Vagina (tissue), 2 donors: ENCODE results near the gene CNTRL.

Experiments
- CTCF ChIP-seq, 3 experiments: fragments of 450-650 bp in 2 of 3; fragments of 200-600 bp in 1 of 3; sonication (generic) in 1 of 3; IDR thresholded peaks; one replicate each; pipeline ENCODE4 v1.5.1; 2017 to 2019; ENCODE audit warnings: antibody characterized with exemption in 3 of 3, mild to moderate bottlenecking in 2 of 3, moderate library complexity in 2 of 3
- POLR2A ChIP-seq, 2 donors: fragments of 450-650 bp; IDR thresholded peaks; one replicate each; pipeline ENCODE4 v1.6.1; 2017; ENCODE audit warnings: antibody characterized with exemption in 2 of 2, mild to moderate bottlenecking in 2 of 2, moderate library complexity in 2 of 2

- TF ChIP-seq CTCF (IDR thresholded peaks at IDR 0.05) (peak in 1 of 3 experiments; percentile 39), POLR2A (IDR thresholded peaks at IDR 0.05) (peak in 1 of 2 donors; percentile 14)
Observed at GRCh38 chr9:121121582-121122087, 46.9 kb downstream of the CNTRL start.
